HG02571 (cell line): ENCODE measurements around the gene EHD1.

Source experiments
- ATAC-seq: cut with Tn5 transposase; IDR thresholded peaks from one replicate; pipeline ENCODE4 v1.9.1; 2021; ENCODE audit warnings: mild to moderate bottlenecking, moderate library complexity; ENCODE audit not compliant: unreplicated experiment

EHD1 gene

DNA sequence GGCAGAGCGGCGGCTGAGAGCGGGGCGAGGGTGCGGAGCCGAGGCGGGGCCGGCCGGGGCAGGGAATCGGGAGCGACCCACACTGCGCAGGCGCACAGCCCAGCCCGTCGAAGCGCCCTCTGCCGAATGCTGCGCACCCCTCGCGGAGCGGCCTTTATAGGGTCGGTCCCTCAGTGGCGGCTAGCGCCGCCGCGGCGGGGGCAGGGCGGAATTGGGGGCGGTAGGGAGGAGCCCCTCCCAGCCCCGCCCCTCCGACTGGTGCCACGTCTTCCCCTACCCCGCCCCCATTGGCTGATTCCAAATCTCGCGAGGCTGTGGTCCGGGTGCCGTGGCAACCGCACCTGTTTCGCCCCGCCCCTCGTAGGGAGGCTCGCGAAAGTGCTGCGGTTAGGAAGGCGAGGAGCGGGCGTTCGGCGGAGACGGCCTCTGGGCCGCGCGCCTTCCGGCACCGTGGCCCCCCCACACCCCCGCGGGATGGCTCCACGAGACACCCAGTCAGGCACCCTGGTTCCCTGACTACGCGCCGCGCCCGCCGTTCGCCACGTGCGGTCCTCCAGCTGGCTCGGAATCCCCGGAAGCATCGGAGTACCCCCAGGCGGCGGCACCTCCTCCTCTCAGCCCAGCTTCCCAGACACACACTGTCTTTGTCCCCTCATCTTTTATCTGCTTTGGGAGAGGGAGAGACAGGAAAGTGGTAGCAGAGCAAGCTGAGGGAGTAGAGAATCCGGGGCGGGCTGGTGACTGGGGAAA lies at the start of gene EHD1:
Gene EHD1, minus strand, starts transcription at position 128 of the 750 bp plus-strand sequence. CDS start 157 bp downstream, outside the sequence.
- ATAC-seq, result peak; percentile 75

DNA sequence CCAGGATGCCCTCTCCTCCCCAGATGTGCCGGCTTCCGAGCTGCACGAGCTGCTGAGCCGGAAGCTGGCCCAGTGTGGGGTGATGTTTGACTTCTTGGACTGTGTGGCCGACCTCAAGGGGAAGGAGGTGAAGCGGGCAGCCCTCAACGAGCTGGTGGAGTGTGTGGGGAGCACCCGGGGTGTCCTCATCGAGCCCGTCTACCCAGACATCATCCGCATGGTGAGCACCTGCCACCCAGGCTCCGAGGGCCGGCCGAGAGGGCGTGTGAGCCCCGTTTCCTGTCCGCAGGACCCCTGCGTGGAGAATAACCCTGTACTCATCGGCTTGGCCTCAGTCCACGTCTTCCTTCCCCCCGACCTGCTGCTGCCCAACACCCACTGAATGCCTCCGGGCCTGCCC lies 48.3 kb upstream of the EHD1 start:
- no peak for ATAC-seq

DNA sequence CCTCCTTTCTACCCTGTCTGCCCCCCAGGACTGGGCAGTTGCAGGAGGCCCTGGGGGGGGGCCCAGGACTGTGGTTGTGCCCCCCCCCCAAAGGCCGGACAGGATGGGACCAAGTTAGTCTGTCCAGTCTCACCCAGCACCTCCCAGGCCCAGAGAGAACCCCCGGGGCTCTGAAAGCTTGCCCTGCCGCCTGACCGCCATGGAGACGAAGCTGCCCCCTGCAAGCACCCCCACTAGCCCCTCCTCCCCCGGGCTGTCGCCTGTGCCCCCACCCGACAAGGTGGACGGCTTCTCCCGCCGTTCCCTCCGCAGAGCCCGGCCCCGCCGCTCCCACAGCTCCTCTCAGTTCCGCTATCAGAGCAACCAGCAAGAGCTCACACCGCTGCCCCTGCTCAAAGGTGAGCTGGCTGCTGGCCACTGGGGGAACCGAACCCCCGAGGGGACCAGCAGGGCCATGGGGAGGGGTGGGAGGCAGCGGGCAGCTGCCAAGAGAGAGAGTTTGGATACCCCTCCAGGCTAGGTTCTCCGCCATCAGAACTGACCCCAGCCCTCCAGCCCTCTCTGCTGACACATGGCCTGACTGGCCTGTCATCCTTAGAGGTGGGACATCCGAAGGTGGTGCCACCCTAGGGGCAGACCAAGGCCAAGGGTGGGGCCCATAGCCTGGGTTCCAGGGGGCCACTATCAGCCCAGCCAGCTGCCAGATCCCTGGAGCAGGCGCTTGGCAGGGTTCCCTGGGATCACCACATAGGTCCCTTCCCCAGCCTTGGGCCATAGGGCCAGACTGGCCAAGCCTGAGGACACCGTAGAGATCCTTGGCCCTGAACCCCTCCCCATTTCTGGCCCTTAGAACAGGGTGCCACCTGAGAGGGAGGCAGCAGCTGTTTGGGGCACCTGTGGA lies 47.4 kb upstream of the EHD1 start:
- ATAC-seq, result no peak

DNA sequence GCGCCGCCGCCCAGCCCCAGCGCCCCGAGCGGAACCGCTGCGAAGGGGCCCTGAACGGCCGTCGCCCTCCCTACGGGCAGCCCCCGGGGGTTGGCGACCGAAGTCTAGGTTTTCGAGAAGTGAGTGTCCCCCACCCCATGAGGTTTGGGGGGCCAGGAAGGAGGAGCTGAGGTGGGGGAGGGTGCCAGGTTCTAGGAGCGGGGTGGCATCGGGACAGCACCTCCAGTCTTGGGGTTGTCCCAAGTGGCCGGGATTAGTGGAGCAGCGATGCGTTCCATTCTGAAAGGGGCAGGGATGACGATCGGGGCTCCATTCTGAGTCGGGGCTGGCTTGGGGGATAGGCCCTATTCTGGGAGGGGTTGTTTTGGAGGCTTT lies 46.5 kb upstream of the EHD1 start:
- no peak for ATAC-seq

DNA sequence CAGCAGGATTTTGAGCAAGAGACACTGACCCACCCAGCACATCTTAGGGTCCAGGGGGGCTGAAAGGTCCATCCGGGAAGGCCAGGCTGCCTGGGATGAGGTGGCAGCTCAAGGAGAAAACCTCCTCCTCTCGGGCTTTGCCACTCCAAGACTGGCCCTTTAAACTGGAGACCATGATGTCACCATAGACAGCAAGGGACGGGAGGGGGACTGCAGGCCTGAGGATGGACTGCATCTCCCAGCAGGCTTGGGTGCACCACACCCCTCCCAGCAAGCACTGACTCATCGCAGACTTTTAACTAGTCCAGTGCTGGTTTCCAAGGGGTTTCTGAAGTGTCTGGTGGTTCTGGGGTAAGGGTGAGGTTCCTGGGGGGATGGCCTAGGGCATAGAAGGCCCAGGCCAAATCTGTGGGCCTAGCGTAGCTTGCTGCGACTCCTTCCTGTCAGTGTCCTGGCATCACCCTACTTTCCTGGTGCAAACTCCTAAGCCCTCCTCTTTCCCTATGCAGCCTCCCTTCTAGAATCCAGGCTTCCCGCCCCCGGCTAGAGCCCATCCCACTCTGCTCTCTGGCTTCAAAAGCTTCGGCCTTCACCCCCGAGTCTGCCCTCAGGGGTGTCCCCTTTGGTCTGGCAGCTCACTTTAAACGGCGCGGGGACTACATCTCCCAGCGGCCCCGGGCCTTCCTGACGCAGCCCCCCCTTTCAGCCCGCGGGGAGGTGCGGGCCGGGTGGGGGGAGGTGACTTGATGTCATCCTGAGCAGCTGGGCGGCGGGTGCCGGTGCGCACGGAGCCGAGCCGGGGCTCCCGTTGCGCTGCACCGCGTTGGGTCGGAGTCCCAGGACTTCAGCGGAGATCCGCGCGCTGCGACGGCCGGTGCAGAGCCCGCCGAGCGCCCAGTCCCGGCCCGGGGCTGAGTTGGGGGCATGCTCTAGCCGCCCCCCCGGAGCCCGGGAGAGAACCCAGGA lies 45.8 kb upstream of the EHD1 start, which contains the start of gene PPP2R5B:
Gene PPP2R5B, plus strand, starts transcription at position 746 of the 966 bp plus-strand sequence. CDS start 1,046 bp downstream, outside the sequence.
- peak; percentile 84 for ATAC-seq

DNA sequence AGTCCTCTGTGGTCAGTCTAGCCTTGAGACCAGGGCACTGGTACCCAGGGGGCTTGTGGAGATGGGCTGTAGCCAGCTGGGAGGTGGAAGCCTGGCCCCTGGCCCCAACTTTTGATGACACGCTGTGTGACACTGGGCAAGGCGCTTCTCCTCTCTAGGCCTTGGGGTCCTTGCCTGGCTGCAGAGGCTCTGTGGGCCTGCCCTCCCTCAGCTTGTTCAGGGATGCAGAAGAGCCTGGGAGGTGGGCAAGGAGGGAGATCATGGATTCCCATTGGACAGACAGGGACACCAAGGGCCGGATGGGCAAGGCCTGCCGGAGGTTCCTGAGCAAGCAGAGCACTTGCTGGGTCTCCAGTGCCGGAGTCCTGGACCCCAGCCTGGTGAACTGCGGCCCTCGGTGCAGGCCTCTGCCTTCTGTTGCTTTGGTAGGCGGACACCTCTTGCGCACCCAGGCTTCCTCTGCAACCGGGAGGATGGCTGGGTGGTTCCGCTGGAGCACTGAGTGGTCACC lies 44.8 kb upstream of the EHD1 start:
- ATAC-seq, result no peak

DNA sequence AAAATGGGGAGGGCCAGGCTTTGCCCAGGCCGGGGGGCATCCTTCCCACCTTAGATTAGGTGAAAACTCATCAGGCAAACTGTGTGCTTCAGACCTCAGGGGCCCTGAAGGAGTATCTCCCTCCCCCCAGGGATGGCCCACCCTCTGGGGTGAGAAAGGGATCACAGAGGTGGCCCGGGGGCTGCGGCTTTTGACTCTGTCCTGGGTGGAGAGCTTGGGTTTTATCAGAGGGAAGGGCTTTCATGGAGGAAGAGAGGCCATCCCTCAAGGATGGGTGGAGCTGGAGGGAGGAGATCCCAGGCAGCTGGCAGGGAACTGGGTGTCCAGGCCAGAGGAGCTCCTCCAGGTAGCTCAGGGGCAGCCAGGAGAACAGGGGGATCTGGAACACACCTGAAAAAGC lies 43.0 kb upstream of the EHD1 start:
- no peak for ATAC-seq

DNA sequence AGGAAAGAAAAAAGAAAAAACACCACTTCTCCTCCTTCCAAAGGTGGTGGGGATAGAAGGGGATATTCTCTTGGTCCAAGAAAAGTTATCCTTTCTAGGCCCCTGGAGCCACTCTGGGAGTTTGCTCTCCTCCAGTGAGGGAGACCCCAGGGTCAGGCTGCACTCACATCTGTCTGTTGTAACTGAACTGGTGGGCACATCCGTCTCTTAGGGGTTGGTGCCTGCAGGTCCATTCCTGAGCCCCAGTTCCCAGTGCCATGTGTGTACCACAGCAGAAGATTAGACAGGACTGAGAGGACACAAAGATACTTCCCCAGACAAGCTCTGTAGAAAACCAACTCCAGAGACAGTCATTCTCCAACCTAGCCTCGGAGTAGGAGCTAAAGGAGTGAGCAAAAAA lies 41.7 kb upstream of the EHD1 start:
- ATAC-seq, result no peak

DNA sequence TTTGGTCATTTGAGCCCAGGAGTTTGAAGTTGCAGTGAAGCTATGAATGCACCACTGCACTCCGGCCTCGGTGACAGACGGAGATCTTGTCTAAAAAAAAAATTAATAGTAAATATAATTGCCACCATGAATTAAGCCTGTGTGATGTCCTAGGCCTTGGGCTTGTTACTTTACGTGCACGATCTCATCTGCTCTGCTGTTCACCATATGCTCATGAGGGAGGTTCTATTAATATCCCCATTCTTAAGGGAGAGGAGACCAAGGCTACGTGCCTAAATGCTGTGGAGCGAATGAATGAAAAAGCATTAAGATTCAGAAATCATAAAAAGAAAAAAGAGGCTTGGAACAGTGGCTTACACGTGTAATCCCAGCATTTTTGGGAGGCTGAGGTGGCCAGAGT lies 41.2 kb upstream of the EHD1 start:
- ATAC-seq, result no peak

DNA sequence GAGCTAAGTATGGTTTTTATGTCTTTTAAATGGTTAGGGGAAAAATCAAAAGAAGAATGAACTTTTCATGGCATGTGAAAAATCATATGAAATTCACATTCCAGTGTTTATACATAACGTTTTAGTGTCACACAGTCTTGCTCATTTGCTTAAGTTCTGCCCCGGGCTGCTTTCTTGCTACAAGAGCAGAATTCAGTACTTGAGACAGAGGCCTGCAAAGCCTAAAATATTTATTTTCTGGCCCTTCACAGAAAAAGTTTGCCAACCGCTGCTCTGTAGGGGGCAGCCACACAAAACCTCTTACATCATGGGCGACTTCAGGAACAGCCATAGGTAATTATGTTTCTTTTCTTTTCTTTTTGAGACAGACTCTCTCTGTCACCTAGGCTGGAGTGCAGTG lies 39.6 kb upstream of the EHD1 start:
- no peak for ATAC-seq

DNA sequence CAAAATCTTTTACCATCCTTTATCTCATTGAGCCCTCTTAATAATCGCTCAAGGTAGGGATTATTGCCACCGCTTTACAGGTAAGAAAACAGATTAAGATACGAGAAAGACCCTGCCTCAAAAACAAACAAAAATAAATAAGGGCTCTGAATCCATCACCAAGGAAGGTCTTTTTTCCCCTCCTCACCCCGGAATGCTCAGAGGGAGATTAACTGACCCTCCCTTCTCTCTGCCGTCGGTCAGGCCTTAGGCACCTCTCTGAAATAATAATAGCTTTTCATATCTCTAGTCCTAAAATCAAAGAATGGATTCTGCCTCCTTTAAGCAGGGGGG lies 39.2 kb upstream of the EHD1 start:
- ATAC-seq, result no peak

DNA sequence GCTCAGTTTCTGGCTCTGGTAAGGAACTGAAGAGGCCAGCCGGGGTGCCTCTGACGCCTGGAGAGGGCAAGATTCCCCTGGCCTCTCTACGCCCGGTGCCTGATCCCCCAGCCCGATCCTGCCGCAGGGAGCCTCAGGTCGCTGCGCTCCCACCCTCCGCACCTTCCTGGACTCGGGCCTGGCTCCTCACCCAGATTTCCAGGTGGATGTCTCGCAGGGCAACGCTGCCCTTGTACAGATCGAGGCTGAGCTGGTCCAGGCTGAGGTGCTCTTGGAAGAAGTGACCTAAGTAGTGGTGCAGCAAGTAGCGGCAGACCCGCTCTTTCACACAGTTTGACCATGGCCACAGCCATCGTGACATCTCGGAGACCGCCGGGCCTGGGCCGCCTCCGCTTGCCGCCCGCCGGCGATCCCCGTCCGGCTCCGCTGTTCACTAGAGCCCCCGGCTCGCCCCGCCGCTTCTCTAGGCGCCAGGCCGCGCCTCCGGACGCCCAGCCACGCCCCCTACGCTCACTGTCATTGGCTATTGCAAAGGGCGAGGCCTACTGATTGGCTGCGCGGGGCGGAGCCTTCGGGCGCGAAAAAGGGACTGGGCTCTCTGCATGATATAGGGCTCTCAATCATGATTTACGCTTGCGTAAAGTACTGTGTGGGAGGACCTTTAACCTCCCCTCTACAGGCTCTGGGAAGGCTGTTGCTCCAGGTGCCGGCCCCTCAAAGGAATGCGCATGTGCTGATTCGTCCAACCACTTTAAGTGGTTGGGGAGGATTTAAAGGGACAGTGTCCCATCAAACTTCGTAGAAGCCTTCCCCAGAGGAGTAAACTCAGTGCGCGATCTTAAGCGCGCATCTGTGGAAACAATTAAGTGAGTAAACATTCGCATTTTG lies 38.6 kb upstream of the EHD1 start, which contains the start of gene ATG2A:
Gene ATG2A, minus strand, starts transcription at position 435 of the 888 bp plus-strand sequence. Its CDS starts 74 bp downstream, at position 361.
- peak; percentile 94 for ATAC-seq

DNA sequence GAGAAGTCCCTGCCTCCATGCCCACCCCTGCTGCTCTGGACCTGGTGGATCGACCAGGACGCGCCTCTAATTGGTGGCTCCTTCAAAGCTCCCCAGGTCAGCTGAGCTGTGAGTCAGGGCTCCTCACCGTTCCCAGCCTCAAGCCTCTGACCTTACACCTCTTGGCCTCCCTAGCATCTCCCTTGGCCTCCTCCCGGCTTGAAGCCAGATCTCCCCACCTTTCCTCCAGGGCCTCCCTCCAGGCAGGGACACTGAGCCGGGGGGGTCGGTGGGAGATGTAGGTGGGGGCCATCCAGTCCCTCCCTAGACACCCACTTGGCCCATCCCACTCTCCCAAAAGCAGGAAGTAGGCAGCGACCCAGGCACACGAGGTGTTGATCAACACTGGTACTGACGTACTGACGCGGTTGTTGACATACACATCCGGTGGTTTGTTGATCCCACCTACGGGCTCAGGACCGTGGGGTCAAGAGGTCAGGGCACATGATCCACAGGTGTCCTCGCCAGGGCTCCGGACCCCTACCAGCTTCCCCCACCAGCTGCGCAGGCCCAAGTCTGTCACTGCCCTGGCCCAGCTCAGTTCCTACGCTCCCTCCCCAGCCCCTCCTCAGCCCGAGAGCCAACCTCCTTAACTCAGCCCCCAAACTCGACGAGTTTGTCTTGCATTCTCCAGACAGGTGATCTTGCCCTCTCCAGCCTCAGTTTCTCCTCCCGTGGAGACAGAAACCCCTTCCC lies 37.8 kb upstream of the EHD1 start:
- no peak for ATAC-seq

DNA sequence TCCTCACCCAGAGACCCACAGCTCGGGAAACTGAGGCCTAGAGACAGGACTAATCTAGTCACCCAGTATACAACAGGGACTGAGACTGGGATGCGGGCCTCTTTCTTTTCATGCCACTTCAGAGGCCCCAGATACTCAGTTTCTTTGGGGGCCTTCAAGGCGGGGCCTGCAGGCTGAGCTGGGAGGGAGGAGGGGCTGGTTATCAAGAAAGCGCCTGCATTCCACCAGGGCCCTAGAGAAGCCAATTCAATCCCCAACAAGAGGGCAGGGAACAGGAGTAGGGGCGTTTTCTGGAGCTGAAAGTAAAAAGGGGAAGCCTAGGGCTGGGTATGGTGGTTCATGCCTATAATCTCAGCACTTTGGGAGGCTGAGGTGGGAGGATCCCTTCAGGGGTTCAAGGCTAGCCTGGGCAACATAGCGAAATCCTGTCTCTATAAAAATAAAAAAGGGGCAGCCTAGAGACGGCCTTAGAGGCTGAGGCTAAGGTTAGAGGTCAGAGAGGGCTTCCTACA lies 37.0 kb upstream of the EHD1 start:
- no peak for ATAC-seq

DNA sequence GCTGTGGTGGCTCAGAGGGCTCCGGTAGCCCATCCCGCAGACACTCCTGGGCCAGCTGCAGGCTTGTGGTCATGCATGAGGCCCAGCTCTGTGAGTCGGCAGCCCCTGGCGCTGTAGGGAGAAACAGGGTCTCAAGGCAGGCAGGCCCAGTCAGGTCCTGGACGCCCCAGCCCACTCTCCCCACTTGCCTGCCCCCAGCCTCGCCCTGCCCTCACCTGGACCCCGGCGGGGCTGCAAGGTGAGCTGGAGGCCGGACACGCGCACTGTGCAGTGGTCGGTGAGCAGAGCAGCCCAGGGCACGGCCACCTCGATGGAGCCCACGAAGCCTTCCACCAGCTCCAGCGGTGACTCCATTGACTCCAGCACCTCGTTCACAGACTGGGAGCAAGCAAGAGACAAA lies 35.7 kb upstream of the EHD1 start:
- no peak for ATAC-seq

DNA sequence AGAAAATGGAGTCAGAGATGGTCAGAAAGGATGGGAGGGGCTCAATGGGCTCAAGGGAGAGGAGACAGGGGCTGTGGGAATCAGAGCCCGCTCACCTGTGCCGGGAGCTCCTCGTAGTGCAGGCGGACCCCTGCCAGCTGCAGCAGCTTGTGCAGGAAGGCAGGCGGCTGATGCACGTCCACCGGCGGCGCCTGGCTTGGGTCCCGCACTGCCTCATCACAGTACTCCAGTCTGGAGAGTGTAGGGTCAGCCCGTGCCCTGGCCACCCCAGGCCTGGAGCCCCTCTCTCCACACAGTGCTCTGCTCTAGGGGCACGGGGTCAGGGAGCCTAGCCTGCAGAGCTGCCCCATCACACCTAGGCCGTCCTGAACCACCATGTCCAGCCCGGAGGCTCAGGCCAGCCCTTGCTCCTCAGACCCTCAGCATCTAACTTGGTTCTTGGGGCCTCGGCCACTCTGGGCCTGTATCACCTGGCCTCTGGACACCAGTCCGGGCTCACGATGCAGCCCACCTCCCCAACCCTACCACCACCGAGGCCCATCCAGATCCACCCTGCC lies 34.8 kb upstream of the EHD1 start:
- ATAC-seq, result no peak

DNA sequence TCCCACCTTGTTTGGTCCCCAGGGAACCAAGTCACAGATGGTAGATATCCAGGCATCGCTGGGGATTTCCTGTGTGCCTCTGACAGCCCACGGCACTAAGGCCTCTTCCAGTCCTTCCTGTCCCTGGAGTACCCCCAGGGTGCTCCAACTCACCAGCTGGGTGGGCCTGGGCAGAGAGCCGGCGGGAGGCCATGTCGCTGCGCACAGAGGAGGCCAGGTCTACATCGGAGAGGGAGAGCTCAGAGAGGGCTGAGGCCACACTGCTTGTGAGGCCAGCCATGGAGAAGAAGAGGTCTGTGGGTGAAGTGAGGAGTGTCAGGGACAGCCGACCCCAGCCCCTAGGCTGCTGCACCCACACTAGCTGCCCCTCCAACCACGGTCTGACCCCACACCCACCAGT lies 33.3 kb upstream of the EHD1 start:
- no peak for ATAC-seq

DNA sequence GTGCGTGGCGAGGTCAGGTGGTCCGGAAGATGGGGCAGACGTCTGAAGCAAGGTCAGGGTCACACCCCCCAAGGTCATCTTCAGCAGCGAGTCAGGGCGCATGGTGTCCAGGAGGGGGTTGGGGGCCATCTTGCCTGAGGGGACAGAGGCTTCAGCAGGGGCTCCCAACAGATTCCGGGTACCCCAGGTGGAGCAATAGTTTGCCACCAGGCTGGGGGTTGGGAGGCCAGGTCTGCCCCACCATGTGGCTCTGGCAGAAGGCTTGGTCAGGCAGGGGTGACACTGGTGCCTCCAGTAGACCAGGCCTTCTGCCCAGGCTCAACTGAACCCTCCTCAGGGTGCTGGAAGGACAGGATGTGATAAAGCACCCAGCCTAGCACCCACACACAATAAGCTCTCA lies 32.7 kb upstream of the EHD1 start:
- no peak for ATAC-seq
